DOHH2 (cell line): Measurements from ENCODE around the gene CERCAM.

Experiments
- CTCF ChIP-seq: fragments of 200-600 bp; sonication (generic); IDR thresholded peaks from one replicate; pipeline ENCODE4 v1.5.1; 2014; ENCODE audit warnings: antibody characterized with exemption, mild to moderate bottlenecking, low read depth, low read length; ENCODE audit not compliant: poor library complexity, severe bottlenecking
- EZH2phosphoT487 ChIP-seq: fragments of 200-600 bp; sonication (generic); IDR thresholded peaks from 2 replicates; pipeline ENCODE4 v1.6.1; 2017; ENCODE audit warnings: borderline replicate concordance, mild to moderate bottlenecking, antibody characterized with exemption, low read length, moderate library complexity, mixed read lengths

- no peak for TF ChIP-seq CTCF
- TF ChIP-seq EZH2phosphoT487, result no peak
Measured at GRCh38 chr9:128434340-128434739, 13.7 kb downstream of the CERCAM start.
